WTC11 (cell line): ENCODE measurements around the gene FRYL. TPM values are rescaled to one million over a fixed set of nuclear protein-coding genes. Genes with fewer than 3 reads are reported as not detected.

Experiments used
- ATAC-seq: fragments of 200-7000 bp; cut with Tn5 transposase; 2 replicates; pipeline ENCODE4 v1.10.0; 2021; ENCODE audit warnings: mild to moderate bottlenecking, moderate library complexity
- CTCF ChIA-PET: fragments of 300-600 bp; sonication (Branson Sonifier 250); formaldehyde crosslinking; loops from one replicate; lab custom pipeline; 2021; ENCODE audit warnings: antibody characterized with exemption; lab: Charles Lee
- POLR2A ChIA-PET: fragments of 350-600 bp; sonication (Branson Sonifier 250); formaldehyde crosslinking; loops from one replicate; lab custom pipeline; 2021; ENCODE audit warnings: antibody characterized with exemption; lab: Charles Lee
- DNase-seq: peaks from one replicate; pipeline ENCODE4 v3.0.0; 2021; ENCODE audit warnings: low spot score
- H3K27ac Mint-ChIP-seq: 2 replicates; pipeline ENCODE4 v1.8.0; 2021; ENCODE audit warnings: mixed read lengths
- H3K27me3 Mint-ChIP-seq: 2 replicates; pipeline ENCODE4 v1.8.0; 2021; ENCODE audit warnings: low read depth, mild to moderate bottlenecking, moderate library complexity, mixed read lengths
- H3K36me3 Mint-ChIP-seq: 2 replicates; pipeline ENCODE4 v1.8.0; 2021; ENCODE audit warnings: mixed read lengths
- H3K4me1 Mint-ChIP-seq: 2 replicates; pipeline ENCODE4 v1.8.0; 2022; ENCODE audit warnings: mixed read lengths
- H3K4me3 Mint-ChIP-seq: 2 replicates; pipeline ENCODE4 v1.8.0; 2021; ENCODE audit warnings: mild to moderate bottlenecking, moderate library complexity, mixed read lengths
- H3K9me3 Mint-ChIP-seq: 2 replicates; pipeline ENCODE4 v1.8.0; 2021; ENCODE audit warnings: mixed read lengths
- EMX1 ChIP-seq: fragments of 250-450 bp; sonication (Bioruptor Pico); IDR thresholded peaks from 2 replicates; pipeline ENCODE4 v1.8.0; 2021; ENCODE audit warnings: mild to moderate bottlenecking
- NFE2L1 ChIP-seq: sonication (generic); formaldehyde crosslinking; IDR thresholded peaks from 2 replicates; pipeline ENCODE4 v1.8.1; 2023; ENCODE audit warnings: missing genetic modification reagents
- NR2C2 ChIP-seq: sonication (generic); formaldehyde crosslinking; IDR thresholded peaks from 2 replicates; pipeline ENCODE4 v1.8.0; 2022; ENCODE audit warnings: mild to moderate bottlenecking, missing genetic modification reagents
- RELA ChIP-seq: sonication (generic); formaldehyde crosslinking; IDR thresholded peaks from 2 replicates; pipeline ENCODE4 v1.8.1; 2022; ENCODE audit warnings: missing genetic modification reagents, mild to moderate bottlenecking, borderline replicate concordance
- TP53 ChIP-seq: sonication (generic); formaldehyde crosslinking; IDR thresholded peaks from 2 replicates; pipeline ENCODE4 v1.8.1; 2023; ENCODE audit warnings: mild to moderate bottlenecking, missing genetic modification reagents
- ZBTB21 ChIP-seq: sonication (generic); formaldehyde crosslinking; IDR thresholded peaks from 2 replicates; pipeline ENCODE4 v1.8.1; 2023; ENCODE audit warnings: mild to moderate bottlenecking, missing genetic modification reagents, borderline replicate concordance
- ZNF121 ChIP-seq: sonication (generic); formaldehyde crosslinking; IDR thresholded peaks from 2 replicates; pipeline ENCODE4 v1.8.0; 2023; ENCODE audit warnings: missing genetic modification reagents
- total RNA-seq: library from RNA; stranded (reverse); gene quantifications from 3 replicates; pipeline ENCODE4 v1.2.3, GENCODE V29; 2021
- TF ChIP-seq, protein P1 (sequence below): sonication (generic); formaldehyde crosslinking; IDR thresholded peaks from 2 replicates; pipeline ENCODE4 v1.8.0; 2022; ENCODE audit warnings: mild to moderate bottlenecking, missing genetic modification reagents
- TF ChIP-seq, protein P2 (sequence below): fragments of 200-600 bp; IDR thresholded peaks from 2 replicates; pipeline ENCODE4 v1.8.0; 2022; ENCODE audit warnings: antibody characterized with exemption
- TF ChIP-seq, protein P3 (sequence below): sonication (generic); formaldehyde crosslinking; IDR thresholded peaks from 2 replicates; pipeline ENCODE4 v1.8.1; 2022; ENCODE audit warnings: missing genetic modification reagents, borderline replicate concordance
- TF ChIP-seq, protein P4 (sequence below): sonication (generic); formaldehyde crosslinking; IDR thresholded peaks from 2 replicates; pipeline ENCODE4 v1.8.1; 2022; ENCODE audit warnings: low read depth, mild to moderate bottlenecking, moderate library complexity, missing genetic modification reagents, borderline replicate concordance
- TF ChIP-seq, protein P5 (sequence below): fragments of 250-450 bp; sonication (Bioruptor Pico); conservative IDR thresholded peaks from 2 replicates; pipeline ENCODE4 v1.9.0; 2021; ENCODE audit warnings: mild to moderate bottlenecking
- TF ChIP-seq, protein P6 (sequence below): sonication (generic); formaldehyde crosslinking; IDR thresholded peaks from 2 replicates; pipeline ENCODE4 v1.8.1; 2023; ENCODE audit warnings: mild to moderate bottlenecking, missing genetic modification reagents

Gene FRYL
- total RNA-seq, 1 experiment from 2014 or later, result 38.7 TPM

DNA sequence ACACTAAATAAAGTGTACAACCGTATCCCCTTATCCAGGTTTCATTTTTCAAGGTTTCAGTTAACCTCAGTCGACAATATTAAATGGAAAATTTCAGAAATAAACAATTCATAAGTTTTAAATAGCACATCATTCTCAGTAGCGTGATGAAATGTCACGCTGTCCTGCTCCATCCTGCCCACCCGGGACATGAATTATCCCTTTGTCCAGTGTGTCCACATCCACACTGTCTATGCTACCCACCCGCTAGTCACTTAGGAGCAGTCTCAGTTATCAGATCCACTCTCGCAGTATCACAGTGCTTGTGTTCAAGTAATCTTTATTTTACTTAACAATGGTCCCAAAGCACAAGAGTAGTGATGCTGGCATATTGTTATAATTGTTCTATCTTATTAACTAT lies 54.7 kb downstream of the FRYL start:
- peaks cover 55% of the 10 kb centered on the region for H3K4me1 Mint-ChIP-seq

DNA sequence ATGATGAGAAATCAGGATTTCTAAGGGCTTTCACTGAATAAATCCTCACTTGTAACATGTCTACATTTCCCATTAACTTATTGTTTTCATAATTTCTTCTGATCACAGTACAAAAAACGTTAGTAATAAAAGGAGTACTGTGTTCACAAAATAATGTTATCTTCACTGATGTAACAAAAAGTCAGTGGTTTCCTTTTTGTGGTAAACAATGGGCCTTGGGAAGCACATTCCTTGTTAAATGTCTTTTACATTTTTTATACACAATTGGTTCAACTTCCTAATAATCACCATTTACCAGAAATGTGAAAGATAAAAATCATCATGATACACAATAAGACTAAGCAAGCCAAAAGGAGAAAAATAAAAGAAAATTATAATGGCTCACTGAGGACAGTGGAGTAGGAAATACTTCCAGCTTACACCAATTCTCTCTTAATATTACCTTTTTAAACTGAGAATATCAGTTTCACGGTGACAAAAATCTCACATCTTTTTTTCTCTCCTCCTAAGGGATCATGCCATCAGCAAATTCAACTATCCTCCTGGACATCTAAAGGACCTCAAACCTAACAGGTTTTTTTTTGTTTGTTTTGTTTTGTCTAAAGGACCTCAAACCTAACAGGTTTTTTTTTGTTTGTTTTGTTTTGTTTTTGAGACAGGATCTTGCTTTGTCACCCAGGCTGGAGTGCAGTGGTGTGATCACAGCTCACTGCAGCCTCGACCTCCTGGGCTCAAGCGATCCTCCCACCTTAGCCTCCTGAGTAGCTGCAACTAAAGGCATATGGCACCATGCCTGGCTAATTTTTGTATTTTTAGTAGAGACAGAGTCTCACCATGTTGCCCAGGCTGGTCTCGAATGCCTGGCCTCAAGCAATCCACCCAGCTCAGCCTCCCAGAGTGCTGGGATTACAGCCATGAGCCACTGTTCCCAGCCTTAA lies 57.3 kb downstream of the FRYL start:
- DNase-seq (no peak), ATAC-seq (no peak)
- peaks cover 2% of the 10 kb centered on the region for H3K36me3 Mint-ChIP-seq
- peaks cover 6% of the 10 kb centered on the region for H3K9me3 Mint-ChIP-seq
- TF ChIP-seq, protein P1, sequence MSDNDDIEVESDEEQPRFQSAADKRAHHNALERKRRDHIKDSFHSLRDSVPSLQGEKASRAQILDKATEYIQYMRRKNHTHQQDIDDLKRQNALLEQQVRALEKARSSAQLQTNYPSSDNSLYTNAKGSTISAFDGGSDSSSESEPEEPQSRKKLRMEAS (CRISPR knock-in tag), result no peak
- TF ChIP-seq, protein P2, sequence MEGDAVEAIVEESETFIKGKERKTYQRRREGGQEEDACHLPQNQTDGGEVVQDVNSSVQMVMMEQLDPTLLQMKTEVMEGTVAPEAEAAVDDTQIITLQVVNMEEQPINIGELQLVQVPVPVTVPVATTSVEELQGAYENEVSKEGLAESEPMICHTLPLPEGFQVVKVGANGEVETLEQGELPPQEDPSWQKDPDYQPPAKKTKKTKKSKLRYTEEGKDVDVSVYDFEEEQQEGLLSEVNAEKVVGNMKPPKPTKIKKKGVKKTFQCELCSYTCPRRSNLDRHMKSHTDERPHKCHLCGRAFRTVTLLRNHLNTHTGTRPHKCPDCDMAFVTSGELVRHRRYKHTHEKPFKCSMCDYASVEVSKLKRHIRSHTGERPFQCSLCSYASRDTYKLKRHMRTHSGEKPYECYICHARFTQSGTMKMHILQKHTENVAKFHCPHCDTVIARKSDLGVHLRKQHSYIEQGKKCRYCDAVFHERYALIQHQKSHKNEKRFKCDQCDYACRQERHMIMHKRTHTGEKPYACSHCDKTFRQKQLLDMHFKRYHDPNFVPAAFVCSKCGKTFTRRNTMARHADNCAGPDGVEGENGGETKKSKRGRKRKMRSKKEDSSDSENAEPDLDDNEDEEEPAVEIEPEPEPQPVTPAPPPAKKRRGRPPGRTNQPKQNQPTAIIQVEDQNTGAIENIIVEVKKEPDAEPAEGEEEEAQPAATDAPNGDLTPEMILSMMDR, result no peak
- H3K27ac Mint-ChIP-seq, result no peak overlapping the region
- ChIA-PET POLR2A (no interaction called here), CTCF (no interaction called here)
- H3K4me3 Mint-ChIP-seq, result no peak overlapping the region
- H3K4me1 Mint-ChIP-seq, result peaks cover 36% of the 10 kb centered on the region
- no peaks in the 10 kb centered on the region for H3K27me3 Mint-ChIP-seq

More for the DNA sequence above, 54.7 kb downstream of the FRYL start:
- Mint-ChIP-seq H3K36me3 (no peaks in the 10 kb centered on the region), H3K4me3 (no peak overlapping the region), H3K27me3 (no peaks in the 10 kb centered on the region), H3K9me3 (peaks cover 3% of the 10 kb centered on the region), H3K27ac (no peak overlapping the region)
- ChIA-PET POLR2A (no interaction called here), CTCF (no interaction called here)
- DNase-seq (no peak), ATAC-seq (no peak)
- no peak for TF ChIP-seq EMX1 (CRISPR knock-in tag)
- TF ChIP-seq, protein P2, result no peak
- TF ChIP-seq ZBTB21 (CRISPR knock-in tag), result no peak
- TF ChIP-seq, protein P3, sequence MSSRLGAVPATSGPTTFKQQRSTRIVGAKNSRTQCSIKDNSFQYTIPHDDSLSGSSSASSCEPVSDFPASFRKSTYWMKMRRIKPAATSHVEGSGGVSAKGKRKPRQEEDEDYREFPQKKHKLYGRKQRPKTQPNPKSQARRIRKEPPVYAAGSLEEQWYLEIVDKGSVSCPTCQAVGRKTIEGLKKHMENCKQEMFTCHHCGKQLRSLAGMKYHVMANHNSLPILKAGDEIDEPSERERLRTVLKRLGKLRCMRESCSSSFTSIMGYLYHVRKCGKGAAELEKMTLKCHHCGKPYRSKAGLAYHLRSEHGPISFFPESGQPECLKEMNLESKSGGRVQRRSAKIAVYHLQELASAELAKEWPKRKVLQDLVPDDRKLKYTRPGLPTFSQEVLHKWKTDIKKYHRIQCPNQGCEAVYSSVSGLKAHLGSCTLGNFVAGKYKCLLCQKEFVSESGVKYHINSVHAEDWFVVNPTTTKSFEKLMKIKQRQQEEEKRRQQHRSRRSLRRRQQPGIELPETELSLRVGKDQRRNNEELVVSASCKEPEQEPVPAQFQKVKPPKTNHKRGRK (CRISPR knock-in tag), result no peak
- TF ChIP-seq, protein P1 (CRISPR knock-in tag), result no peak
- TF ChIP-seq NR2C2 (CRISPR knock-in tag), result no peak

DNA sequence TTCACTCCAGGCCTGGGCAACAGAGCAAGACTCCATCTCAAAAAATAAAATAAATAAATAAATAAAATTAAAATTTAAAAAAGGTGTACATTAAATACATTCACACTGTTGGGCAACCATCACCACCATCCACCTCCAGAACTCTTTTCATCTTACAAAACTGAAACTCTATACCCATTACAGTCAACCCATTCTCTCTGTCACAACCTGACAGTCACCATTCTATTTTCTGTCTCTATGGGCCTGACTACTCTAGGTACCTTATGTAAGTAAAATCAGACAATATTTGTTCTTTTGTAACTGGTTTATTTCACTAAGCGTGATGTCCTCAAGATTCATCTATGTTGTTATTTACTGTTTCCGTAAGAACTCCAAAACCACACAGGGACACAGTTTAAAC lies 59.6 kb downstream of the FRYL start:
- peaks cover 17% of the 10 kb centered on the region for H3K9me3 Mint-ChIP-seq
- ChIA-PET CTCF (no interaction called here), POLR2A (no interaction called here)
- peaks cover 14% of the 10 kb centered on the region for H3K36me3 Mint-ChIP-seq
- H3K4me3 Mint-ChIP-seq, result no peak overlapping the region
- H3K27ac Mint-ChIP-seq, result no peak overlapping the region
- DNase-seq (no peak), ATAC-seq (no peak)
- no peaks in the 10 kb centered on the region for H3K27me3 Mint-ChIP-seq
- peaks cover 15% of the 10 kb centered on the region for H3K4me1 Mint-ChIP-seq
- TF ChIP-seq, protein P4, sequence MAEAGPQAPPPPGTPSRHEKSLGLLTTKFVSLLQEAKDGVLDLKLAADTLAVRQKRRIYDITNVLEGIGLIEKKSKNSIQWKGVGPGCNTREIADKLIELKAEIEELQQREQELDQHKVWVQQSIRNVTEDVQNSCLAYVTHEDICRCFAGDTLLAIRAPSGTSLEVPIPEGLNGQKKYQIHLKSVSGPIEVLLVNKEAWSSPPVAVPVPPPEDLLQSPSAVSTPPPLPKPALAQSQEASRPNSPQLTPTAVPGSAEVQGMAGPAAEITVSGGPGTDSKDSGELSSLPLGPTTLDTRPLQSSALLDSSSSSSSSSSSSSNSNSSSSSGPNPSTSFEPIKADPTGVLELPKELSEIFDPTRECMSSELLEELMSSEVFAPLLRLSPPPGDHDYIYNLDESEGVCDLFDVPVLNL, result no peak
- TF ChIP-seq EMX1 (CRISPR knock-in tag), result no peak
- TF ChIP-seq NFE2L1 (CRISPR knock-in tag), result no peak
- TF ChIP-seq RELA, result no peak
- no peak for TF ChIP-seq ZNF121 (CRISPR knock-in tag)
- TF ChIP-seq, protein P5, sequence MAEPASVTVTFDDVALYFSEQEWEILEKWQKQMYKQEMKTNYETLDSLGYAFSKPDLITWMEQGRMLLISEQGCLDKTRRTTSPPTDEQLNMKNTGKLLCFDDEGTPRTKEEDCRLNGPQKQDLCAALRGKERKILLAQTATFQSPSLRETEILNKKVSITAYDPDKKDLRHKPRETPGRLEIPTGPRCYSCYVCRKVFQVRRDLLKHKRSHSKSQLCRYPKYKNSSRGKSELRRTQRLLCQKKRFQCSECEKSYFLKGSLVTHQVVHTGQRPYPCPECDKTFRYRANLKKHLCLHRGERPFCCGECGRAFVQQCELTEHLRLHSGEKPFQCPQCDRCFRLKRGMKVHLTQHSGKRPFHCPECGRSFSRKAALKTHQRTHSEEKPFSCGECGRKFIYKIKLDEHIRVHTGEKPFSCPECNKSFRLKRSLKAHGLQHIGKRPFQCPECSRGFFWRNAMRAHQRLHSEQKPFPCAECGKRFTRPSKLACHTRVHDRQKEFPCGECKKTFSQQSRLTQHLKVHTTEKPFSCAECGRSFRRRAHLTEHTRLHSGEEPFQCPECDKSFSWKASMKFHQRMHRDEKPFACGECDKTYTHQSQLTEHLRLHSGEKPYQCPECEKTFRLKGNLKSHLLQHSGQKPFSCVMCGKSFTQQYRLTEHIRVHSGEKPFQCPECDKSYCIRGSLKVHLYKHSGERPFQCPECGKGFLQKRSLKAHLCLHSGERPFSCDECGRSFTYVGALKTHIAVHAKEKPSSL (CRISPR knock-in tag), result no peak
- no peak for TF ChIP-seq TP53 (CRISPR knock-in tag)
- TF ChIP-seq, protein P6, sequence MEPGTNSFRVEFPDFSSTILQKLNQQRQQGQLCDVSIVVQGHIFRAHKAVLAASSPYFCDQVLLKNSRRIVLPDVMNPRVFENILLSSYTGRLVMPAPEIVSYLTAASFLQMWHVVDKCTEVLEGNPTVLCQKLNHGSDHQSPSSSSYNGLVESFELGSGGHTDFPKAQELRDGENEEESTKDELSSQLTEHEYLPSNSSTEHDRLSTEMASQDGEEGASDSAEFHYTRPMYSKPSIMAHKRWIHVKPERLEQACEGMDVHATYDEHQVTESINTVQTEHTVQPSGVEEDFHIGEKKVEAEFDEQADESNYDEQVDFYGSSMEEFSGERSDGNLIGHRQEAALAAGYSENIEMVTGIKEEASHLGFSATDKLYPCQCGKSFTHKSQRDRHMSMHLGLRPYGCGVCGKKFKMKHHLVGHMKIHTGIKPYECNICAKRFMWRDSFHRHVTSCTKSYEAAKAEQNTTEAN (CRISPR knock-in tag), result no peak
